IPS-18c (cell line): ENCODE results near the gene TOGARAM1.
"Not testable (repeated sequence)": the region's sequence is repeated elsewhere in the genome, so short reads cannot be mapped to it uniquely, and the experiment has no call there.

ENCODE experiments used
- H3K4me3 ChIP-seq: 2 replicates; pipeline ENCODE4 v1.7.0; 2013; ENCODE audit warnings: low read depth, mild to moderate bottlenecking, low read length, moderate library complexity; ENCODE audit not compliant: insufficient read depth
- H3K9me3 ChIP-seq: one replicate; pipeline ENCODE4 v1.6.1; 2013; ENCODE audit warnings: mild to moderate bottlenecking, low read length, moderate library complexity; ENCODE audit not compliant: control insufficient read depth, insufficient read depth

The TOGARAM1 gene

GRCh38 chr14:45065956-45066355 is 104.0 kb downstream of the TOGARAM1 start:
- Histone ChIP-seq H3K4me3 (no peak overlapping the region), H3K9me3 (no peaks in the 10 kb centered on the region)

GRCh38 chr14:45066667-45067066 is 104.7 kb downstream of the TOGARAM1 start:
- no peaks in the 10 kb centered on the region for H3K9me3 ChIP-seq
- no peak overlapping the region for H3K4me3 ChIP-seq

- Histone ChIP-seq H3K4me3 (no peak overlapping the region), H3K9me3 (no peaks in the 10 kb centered on the region)
These were observed 106.4 kb downstream of the TOGARAM1 start for GRCh38 chr14:45068396-45068795.

- Histone ChIP-seq H3K4me3 (no peak overlapping the region), H3K9me3 (no peaks in the 10 kb centered on the region)
These were observed 108.2 kb downstream of the TOGARAM1 start for GRCh38 chr14:45070215-45070614.

- Histone ChIP-seq H3K4me3 (no peak overlapping the region), H3K9me3 (no peaks in the 10 kb centered on the region)
These were observed 110.1 kb downstream of the TOGARAM1 start for GRCh38 chr14:45072126-45072525.

GRCh38 chr14:45073231-45073879 is 111.4 kb downstream of the TOGARAM1 start:
- Histone ChIP-seq H3K4me3 (no peak overlapping the region), H3K9me3 (no peaks in the 10 kb centered on the region)

- no peaks in the 10 kb centered on the region for H3K9me3 ChIP-seq
These were observed 116.3 kb downstream of the TOGARAM1 start for GRCh38 chr14:45078323-45078722.

GRCh38 chr14:45080416-45080968 is 118.5 kb downstream of the TOGARAM1 start:
- not testable (repeated sequence) for H3K9me3 ChIP-seq, H3K4me3 ChIP-seq

More at GRCh38 chr14:45078323-45078722, 116.3 kb downstream of the TOGARAM1 start:
- no peak overlapping the region for H3K4me3 ChIP-seq

- not testable (repeated sequence) for H3K9me3 ChIP-seq, H3K4me3 ChIP-seq
These were observed 119.1 kb downstream of the TOGARAM1 start for GRCh38 chr14:45081096-45081495.

GRCh38 chr14:45082420-45082819 is 120.4 kb downstream of the TOGARAM1 start:
- no peaks in the 10 kb centered on the region for H3K9me3 ChIP-seq
- no peak overlapping the region for H3K4me3 ChIP-seq

- H3K4me3 ChIP-seq, result peak overlapping the region; percentile 45
These were observed 121.6 kb downstream of the TOGARAM1 start for GRCh38 chr14:45083617-45083975.

GRCh38 chr14:45083976-45084722 is 122.2 kb downstream of the TOGARAM1 start, which contains the start of gene PRPF39:
TSS of gene PRPF39 (plus strand) at chr14:45084116. CDS start at chr14:45095240, 11,124 bp downstream.
- H3K4me3 ChIP-seq, result peak within 1 kb of the TSS; percentile 96
- H3K9me3 ChIP-seq, result no peaks in the 10 kb centered on the region

More at GRCh38 chr14:45083617-45083975, 121.6 kb downstream of the TOGARAM1 start:
- no peaks in the 10 kb centered on the region for H3K9me3 ChIP-seq

GRCh38 chr14:45084946-45085346 is 123.0 kb downstream of the TOGARAM1 start:
- Histone ChIP-seq H3K9me3 (no peaks in the 10 kb centered on the region), H3K4me3 (peak overlapping the region; percentile 96)

- no peak overlapping the region for H3K4me3 ChIP-seq
These were observed 127.8 kb downstream of the TOGARAM1 start for GRCh38 chr14:45089813-45090212.

GRCh38 chr14:45091710-45092109 is 129.7 kb downstream of the TOGARAM1 start:
- Histone ChIP-seq H3K9me3 (no peaks in the 10 kb centered on the region), H3K4me3 (no peak overlapping the region)

More at GRCh38 chr14:45089813-45090212, 127.8 kb downstream of the TOGARAM1 start:
- H3K9me3 ChIP-seq, result no peaks in the 10 kb centered on the region

GRCh38 chr14:45094275-45094674 is 132.3 kb downstream of the TOGARAM1 start:
- no peaks in the 10 kb centered on the region for H3K9me3 ChIP-seq
- no peak overlapping the region for H3K4me3 ChIP-seq

- no peaks in the 10 kb centered on the region for H3K9me3 ChIP-seq
- H3K4me3 ChIP-seq, result no peak overlapping the region
These were observed 133.2 kb downstream of the TOGARAM1 start for GRCh38 chr14:45095143-45095542.

GRCh38 chr14:45096218-45096617 is 134.2 kb downstream of the TOGARAM1 start:
- Histone ChIP-seq H3K4me3 (no peak overlapping the region), H3K9me3 (no peaks in the 10 kb centered on the region)
